GM18868 (cell line): Measurements from ENCODE around the gene RGS3.

Experiments
- ATAC-seq: cut with Tn5 transposase; IDR thresholded peaks from one replicate; pipeline ENCODE4 v1.9.1; 2021; ENCODE audit warnings: mild to moderate bottlenecking, moderate library complexity; ENCODE audit not compliant: unreplicated experiment

Gene RGS3

DNA sequence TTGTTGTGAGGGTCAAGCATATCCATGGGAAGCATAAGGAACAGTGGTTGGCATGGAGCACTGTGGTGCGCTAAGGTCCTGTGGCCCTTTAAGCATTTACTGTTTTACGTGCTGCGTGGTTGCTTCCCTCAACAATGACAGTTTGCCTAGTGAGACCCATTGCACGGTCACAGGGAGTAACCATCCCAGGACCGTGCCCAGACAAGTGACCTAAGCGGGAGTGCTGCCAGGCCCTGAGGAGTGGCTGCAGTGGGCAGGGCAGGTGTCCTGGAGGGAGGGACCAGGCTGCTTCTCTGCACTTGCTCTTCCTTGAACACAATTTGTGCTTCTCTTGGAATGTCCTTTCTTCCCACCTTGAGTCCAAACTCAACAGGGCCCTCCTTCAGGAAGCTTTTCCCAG is 64.6 kb downstream of the RGS3 start:
- no peak for ATAC-seq

DNA sequence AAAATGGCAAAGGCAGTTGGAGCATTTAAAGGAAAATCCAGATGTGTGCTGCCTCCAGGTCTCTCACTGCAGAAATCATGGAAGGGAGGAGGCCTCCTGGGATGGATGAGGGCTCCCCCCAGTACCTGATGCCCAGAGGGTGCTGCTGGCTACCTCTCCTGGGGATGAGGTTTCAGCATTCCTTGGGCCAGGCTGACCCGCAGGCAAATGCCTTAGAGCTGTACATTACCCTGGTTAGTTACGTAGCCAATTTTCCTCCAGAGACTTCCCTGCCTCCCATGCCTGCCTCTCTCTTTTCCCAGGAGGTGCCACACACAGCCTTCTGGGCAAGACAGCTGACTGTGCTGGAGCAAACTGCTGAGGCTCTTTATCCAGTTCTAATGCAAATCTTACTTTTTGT is 65.3 kb downstream of the RGS3 start:
- ATAC-seq = no peak

DNA sequence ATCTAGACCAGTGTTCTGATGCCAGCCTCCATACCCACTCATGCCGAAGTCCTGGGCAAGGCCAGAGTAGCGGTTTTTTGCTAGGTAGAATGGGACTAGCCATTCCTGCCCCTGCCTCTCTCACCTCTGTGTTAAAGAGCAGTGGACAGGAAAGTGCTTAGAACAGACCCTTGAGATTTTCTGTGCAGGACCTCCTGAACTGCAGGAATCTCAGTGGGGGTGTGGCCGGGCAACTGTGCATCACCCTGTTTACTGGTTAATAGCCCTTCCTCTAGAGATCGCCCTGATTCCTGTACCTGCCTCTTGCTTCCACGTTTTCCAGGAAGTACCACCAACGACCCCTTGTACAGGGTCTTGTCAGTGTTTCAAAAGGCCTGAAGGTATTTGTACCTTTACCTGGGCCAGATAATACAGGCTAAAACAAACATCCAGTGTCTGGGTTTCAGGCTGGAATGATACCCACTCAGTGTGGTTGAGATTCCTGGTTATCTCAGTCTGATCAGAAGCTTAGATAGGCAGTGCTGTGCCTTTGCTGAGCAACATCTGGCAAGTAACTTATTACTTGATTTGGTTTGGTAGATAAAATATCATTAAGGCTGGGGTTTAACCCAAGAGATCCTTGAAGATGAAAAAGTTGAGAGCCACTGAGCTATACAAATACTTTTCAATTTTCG is 65.9 kb downstream of the RGS3 start:
- ATAC-seq = no peak

DNA sequence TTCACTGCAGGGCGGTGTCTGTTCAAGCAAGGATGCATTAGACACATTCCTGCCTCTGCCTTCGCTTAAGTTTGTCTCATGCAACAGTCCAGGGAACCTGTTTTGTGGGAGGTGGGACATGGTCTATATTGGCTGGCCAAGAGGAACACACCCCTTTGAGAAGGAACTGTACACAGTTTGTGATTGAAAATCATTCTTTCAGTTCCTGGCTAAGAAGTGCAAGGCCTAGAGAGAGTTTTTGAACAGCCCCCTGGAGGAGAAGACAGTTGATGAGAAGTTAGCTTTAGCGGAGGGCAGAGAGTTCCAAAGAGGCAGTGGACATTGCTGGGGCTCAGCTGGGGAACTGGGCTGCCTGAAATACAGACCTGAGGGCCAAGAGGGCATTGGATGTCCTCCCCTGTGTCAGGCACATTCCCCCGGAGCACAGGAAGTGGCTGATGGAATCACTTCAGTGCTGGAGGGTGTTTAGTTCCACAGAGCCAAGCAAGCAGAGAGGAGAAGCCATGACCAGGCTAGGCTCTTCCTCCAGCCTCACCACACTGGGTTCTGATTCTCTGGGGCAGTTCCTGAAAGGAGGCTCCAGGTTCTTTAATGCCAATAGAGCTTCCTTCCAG is 66.6 kb downstream of the RGS3 start:
- no peak for ATAC-seq

DNA sequence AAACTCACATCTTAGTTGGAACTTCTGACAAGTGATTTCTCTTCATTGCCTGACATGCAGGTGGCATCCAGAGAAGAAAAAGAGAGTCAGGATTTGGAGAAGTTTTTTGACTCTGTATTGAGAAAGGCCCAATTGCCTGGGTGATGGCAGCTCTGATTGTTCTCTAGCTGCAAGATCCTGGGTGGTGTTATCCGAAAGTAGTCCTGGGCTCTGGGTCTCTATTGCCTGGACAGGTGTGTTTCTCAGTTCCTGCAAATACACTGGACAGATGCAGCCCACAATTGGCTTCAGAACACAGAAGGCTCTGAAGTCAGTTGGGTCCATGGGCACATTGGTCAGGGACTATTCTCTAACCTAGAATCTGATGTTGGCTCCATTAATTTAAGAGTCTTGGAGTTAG is 67.4 kb downstream of the RGS3 start:
- ATAC-seq = no peak

DNA sequence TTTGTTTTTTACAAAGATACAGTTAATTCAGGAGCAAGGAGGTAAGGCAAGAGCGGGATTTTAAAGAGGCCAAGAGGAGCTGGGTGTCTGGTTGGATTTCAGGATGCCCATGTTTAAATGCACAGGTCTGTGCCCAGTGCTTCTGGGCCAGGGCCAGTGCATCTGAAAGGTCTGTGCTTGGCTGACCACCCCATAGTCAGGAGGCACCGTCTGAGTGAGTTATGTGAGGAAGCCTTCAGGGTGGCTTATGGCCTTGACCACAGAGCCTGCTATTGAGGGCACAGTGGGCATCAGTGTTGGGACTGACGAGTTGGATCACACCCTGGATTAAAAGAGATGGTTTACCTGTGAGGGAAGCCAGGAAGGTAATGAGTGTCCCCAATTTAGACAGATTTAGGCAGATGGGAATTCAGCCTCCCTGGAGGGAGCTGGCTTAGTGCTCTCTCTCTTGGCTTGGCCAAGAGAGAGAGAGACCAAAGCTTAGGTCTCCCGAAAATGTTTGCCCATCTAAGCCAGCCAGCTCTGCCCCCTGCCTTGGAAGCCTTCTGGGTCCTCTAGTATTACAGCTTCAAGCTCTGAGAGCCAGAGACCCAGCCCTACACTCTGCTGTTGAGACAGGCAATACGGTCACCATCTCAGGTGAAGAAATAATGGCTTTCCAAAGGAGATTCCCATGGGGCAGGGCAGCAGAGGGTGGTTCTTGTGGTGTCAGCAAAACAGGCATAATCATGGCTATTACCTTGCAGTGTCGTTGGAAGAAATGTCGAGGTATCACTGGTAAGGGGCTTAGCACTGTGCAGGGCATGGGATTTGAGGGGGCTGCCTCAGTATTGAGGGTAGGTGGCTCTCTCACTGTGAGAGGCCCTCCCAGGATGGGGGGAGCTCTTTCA is 68.6 kb downstream of the RGS3 start:
- no peak for ATAC-seq

DNA sequence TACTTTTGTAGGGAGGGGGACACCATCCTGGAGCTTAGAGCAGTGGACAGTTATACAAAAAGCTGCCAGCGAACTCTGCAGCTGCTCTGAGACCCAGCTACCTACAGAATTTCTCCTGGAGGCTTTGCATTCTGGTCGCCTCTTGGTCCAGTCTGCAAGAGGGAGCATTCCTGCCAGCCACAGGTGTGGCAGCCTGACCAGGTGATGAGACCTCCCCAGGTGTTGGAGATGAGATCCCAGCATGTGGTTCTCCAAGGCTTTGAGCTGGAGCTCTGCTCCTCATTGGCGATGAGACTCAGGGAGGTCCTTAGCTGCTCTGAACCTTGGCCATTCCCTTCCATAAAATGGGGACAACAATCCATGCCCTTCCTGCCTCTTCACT is 69.3 kb downstream of the RGS3 start:
- no peak for ATAC-seq

DNA sequence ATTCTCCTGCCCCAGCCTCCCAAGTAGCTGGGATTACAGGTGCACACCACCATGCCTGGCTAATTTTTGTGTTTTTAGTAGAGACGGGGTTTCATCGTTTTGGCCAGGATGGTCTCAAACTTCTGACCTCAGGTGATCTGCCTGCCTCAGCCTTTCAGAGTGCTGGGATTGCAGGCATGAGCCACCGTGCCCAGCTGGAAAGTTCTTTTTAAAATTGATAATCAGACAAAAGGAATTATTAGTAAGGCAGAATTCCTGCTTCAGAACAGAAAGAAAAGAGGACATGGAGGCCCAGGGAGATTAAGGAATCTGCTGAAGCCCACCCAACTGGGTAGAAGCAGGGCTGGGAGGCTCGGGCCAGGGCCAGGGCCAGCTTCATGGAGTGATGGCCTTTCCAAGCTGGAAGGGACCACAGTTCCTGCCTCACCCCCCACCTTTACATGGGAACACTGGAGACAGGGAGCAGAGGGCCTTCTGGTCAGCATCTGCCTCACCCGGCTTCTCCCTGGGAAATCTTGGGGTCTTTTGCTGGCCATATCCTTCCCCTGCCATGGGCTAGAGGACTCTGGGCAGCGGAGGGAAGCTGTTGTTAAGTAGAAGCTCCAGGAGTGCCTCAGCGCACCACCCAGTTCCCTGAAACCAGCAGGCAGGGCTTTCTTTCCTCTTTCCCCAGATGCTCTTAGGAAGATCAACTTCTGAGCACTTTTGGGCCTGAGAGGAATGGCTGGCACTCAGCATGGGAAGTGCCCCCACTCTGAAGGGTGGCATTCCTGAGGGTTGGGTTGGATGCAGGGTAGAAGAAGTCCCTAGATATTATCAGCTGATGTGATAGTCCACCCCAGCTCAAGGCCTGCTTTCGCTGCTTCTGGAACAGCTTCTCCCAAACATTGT is 70.1 kb downstream of the RGS3 start:
- no peak for ATAC-seq

DNA sequence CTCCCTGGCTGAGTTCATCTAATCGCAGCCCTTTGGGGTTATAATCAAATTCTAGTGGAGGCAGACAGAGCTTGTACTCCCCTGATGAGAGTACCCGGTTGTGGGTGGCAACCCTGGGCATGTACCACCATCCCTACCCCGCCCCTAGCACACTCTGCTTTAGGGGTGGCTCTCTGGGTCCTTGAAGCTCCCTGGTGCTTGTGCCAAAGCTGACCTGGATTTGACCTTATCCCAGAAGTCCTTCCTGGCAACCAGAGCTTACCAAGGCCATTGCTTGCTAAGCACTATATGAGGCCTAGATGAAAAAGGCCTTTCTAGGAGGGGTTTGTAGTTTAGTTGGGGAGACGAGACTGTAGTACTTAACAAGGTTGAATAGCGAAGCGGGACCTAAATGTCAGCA is 72.2 kb downstream of the RGS3 start:
- ATAC-seq = no peak

DNA sequence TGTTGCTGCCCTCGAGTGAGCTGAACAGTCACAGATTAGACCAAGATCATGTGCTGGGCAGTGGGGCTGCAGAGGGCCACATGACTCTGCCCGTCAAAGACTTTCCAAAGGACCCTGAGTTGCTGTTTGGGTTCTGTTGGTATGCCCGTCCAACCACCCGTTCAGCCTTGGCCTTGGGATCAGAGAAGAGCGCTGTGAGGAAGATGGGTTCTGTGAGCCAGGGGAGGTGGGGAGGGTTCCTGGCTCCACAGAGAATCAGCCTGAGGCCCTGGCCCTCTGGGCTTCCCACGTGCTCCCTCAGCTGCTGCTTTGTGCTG is 72.6 kb downstream of the RGS3 start:
- ATAC-seq = no peak

DNA sequence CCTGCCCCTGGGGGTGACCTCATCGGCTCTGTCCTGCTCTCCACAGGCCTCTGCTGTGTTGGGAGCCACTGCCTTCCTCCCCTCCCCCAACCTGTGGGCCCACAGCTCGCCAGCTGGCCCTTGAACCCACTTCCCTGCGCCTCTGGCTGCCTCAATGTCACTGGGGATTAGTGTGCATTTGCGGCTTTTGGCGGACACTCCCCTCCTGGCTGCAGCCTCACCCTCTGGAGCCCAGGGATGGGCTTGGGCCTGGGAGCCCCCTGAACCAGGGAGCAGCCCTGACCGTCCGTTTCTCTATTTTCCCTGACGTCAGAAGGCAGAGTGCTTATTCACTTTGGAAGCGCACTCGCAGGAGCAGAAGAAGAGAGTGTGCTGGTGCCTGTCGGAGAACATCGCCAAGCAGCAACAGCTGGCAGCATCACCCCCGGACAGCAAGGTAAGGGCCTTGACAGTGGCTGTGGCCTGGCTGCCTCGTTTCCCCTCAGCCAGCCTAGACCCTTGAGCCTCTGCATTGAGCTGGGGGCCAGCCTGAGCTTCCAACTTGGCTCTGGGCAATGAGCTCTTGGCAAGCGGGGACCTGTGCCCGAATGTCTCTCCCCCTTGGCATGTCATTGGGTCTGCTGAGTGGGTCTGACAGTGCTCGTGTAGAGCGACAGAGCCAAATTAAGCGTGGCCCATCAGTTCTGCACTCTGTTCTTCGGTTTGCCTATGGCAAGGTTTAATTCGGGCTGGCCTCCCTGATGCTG is 73.1 kb downstream of the RGS3 start:
- no peak for ATAC-seq

DNA sequence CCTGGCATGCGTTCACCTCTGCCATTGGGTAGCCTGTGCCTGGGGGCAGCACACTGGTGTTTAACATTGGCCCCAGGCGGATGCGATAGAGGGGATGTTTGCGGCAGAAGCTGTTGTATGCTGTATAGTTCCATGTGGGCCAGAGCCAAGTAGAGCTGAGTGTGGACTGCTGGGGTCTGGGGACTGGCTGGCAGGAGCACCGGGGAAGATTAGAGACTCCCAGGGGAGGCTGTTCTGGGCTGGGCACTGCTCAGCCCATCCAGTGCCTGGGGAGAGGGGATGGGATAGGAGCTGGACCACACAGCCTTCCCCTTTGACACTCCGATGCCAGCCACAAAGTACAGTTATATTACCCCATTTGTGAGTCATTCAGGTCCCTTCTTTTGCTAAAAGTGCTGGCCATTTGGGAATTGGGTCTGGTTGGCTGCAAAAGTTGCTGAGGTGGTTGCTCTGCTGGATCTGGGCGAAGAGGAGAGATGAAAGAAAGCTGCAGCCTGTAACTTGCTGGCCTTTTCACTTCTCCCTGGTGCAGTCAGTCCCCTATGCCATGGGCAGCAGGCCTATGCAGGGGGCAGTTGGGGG is 73.8 kb downstream of the RGS3 start:
- no peak for ATAC-seq

DNA sequence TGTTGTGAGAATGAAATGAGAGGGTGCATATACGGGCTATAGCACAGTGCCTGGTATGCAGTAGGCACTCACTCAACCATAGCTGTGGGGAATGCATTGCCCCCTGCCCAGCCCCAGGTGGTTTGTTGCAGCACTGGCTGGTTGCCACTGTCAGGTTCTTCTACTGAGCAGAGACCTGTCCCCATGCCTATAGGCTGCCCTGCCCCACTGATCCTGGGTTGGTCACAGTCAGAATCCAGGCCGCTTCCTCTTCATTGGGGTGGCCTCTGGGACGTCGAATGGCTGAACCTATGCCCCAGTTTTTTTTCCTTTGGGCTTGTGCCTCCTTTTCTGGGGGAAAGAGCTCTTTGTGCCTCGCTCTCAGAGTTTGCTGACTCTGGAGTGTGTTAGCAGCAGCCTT is 74.6 kb downstream of the RGS3 start:
- no peak for ATAC-seq

DNA sequence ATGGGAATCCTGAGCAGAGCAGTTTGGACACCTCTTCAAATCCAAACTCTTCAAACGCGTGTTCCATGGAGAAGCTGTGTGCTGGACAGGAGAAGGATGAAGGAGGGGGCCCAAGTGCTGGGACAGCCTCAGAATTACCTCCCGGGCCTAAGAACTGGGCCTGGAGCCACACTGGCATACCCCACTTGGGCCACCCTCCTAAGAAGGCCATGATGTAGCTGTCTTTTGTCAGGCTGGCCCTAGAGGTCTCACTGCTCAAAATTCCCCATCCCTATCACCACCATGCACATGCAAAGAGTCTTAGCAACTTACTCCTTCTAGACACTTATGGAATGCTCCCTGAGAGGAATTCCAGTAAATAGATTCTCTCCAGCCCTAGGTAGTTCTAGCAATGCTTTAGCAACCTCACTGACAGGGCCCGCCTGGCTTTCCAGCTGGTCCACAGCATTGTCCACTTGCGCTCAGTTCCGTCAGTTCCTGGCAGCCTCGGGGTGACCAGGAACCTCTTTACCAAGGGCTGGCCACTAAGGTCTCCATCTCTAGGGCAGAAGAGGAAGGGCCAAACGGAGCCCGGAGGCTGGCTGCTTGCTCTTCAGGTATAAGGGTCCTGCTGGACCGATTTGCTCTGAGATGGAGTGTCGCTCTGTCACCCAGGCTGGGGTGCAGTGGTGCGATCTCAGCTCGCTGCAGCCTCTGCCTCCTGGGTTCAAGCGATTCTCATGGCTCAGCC is 75.3 kb downstream of the RGS3 start:
- no peak for ATAC-seq

DNA sequence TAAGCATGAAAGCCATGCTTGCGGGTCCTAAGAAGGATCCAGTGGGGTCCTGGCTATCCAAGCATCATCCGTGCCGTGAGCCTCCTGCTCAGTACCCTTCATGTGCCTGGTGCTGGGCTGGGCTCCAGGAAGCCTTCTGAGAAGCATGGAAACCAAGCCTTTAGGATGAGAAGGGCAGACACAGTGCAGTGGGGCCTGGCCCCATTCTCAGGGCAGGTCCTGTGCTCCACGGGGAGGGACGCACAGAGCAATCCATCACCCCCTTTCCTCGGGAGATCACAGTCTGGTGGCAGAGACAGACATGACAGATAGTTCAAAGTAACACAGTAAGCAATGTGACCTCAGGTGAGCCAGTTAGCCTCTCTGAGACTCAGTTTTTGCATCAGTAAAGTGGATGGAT is 76.9 kb downstream of the RGS3 start:
- ATAC-seq = no peak

DNA sequence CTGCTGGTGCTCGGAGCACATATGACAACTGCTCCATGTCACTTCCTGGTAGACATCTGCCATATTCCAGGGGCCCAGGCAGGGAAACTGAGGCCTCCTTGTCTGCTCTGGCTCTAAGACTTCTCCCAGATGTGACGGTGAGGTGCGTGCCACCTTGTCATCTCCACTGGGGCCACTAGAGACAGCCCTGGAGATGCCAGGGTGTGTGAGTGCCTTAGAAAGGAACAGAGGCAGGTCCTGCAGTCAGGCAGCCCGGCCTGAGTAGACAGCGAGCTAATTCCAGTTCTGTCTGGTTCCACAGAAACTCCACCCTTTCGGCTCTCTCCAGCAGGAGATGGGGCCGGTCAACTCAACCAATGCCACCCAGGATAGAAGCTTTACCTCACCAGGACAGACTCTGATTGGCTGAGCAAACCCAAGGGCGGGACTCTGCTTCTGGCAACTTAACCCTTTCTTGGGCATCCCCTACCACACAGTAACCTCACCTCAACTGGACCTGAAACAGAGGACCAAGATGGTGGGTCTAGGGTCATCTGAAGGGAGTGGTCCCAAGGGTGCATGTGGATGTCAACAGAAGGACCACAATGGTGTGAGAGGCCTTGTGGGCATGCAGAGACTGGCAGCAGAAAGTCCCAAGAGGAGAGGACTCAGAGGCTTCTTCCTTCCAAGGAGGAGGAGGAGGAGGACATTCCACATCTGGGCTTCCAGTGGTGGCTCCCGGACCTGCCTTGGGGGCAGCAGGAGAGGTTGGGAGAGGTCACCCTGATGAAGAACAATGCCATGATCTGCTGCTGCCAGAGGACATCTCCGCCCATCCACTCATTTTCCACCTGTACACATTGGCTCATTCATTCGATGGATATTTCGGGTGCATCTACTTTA is 77.7 kb downstream of the RGS3 start:
- no peak for ATAC-seq

DNA sequence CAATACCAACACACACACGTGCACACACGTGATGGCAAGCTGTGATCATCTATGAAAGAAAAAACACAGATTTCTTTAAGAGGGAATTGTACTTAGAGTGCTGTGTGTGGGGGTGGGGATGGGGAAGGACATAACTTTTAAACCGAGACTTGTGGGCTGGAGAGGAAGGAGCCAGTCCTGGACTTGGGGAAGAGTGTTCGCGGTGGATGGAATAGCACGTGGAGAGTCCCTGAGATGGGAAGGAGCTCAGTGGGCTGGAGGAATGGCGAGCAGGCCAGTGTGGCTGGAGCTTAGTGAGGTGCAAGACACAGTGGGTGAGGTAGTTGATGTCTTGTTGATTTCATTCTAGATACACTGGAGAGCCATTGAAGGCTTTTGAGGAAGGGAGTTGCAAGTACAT is 78.5 kb downstream of the RGS3 start:
- ATAC-seq = no peak

DNA sequence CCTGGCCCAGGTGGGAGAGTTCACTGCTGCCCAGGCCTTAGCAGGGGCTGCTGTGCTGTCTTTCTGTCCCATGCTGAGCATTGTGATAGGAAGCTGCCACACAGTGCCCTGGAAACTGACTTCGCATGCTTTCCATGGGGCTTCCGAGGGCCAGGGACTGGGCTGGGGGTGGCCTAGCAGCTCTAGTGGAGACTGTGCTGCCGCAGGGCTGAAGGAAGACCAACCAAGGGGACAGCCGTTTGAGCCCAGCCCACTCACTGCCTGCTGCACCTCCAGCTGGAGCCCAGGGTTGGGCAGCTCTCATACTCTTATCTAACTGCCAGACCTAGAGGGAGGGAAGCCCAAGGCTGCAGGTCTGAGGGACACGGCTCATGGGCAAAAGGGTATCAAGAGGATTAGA is 79.2 kb downstream of the RGS3 start:
- ATAC-seq = no peak
